ENCODE results near the gene GALNT18. TPM values are rescaled to one million over a fixed set of nuclear protein-coding genes. Genes with fewer than 3 reads are reported as not detected.

Gene GALNT18
- total RNA-seq, 1 donor from 2014 or later, result 38.4 TPM

DNA sequence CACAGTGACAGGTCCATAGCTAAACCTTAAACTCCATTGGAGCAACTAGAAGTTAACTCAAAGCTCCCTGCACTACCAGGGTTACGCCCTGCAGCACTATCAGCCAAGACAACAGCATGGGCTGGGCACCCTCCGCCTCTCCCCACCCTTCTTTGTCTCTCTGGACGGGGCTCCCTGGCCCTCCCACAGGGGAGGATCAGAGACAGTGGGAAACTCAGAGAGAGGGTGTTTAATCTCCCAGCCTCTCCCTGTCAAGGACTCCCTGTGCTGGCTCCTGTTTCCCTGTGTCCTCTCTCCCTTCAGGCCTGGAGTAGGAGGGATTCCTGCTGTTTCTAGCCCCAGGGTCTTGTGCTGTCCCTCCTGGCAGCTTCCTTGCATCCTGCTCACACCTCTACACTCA is 211.9 kb downstream of the GALNT18 start:
- Mint-ChIP-seq H3K9me3 (ENCODE audit: low read depth) (no peaks in the 10 kb centered on the region), H3K36me3 (ENCODE audit: low read depth) (peaks cover 5% of the 10 kb centered on the region), H3K27ac (ENCODE audit: unreplicated experiment) (no peak overlapping the region), H3K4me1 (ENCODE audit: low read depth) (peaks cover 37% of the 10 kb centered on the region), H3K4me3 (ENCODE audit: unreplicated experiment) (no peak overlapping the region), H3K27me3 (ENCODE audit: low read depth) (peaks cover 3% of the 10 kb centered on the region)
- DNase-seq (ENCODE audit: low spot score), result no peak
- TF ChIP-seq, protein P1, sequence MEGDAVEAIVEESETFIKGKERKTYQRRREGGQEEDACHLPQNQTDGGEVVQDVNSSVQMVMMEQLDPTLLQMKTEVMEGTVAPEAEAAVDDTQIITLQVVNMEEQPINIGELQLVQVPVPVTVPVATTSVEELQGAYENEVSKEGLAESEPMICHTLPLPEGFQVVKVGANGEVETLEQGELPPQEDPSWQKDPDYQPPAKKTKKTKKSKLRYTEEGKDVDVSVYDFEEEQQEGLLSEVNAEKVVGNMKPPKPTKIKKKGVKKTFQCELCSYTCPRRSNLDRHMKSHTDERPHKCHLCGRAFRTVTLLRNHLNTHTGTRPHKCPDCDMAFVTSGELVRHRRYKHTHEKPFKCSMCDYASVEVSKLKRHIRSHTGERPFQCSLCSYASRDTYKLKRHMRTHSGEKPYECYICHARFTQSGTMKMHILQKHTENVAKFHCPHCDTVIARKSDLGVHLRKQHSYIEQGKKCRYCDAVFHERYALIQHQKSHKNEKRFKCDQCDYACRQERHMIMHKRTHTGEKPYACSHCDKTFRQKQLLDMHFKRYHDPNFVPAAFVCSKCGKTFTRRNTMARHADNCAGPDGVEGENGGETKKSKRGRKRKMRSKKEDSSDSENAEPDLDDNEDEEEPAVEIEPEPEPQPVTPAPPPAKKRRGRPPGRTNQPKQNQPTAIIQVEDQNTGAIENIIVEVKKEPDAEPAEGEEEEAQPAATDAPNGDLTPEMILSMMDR (IDR thresholded peaks at IDR 0.05), result no peak

DNA sequence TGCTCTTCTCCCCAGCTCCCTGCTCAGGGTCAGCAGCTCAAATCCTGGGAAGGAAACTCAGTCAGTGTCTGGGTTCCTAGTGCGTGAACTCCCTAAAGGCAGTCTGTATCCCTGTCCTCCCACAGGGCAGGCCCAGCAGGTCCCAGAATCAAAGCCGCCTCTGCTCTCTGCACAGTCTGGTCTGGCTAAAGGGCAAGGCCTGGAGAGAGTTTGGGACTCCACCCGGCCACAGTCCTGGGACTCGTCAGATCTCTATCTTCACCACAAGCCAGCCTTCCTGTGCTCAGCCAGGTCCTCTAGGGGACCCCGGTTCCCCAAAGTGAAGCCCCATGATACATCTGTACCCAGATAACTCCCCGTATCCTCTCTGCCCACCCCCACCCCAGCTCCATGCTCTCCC is 212.6 kb downstream of the GALNT18 start:
- DNase-seq (ENCODE audit: low spot score), result no peak
- peaks cover 38% of the 10 kb centered on the region for H3K4me1 Mint-ChIP-seq (ENCODE audit: low read depth)
- no peaks in the 10 kb centered on the region for H3K9me3 Mint-ChIP-seq (ENCODE audit: low read depth)
- peaks cover 7% of the 10 kb centered on the region for H3K27me3 Mint-ChIP-seq (ENCODE audit: low read depth)
- H3K36me3 Mint-ChIP-seq (ENCODE audit: low read depth), result peaks cover 9% of the 10 kb centered on the region
- H3K27ac Mint-ChIP-seq (ENCODE audit: unreplicated experiment), result no peak overlapping the region
- TF ChIP-seq, protein P1 (IDR thresholded peaks at IDR 0.05), result no peak
- no peak overlapping the region for H3K4me3 Mint-ChIP-seq (ENCODE audit: unreplicated experiment)

DNA sequence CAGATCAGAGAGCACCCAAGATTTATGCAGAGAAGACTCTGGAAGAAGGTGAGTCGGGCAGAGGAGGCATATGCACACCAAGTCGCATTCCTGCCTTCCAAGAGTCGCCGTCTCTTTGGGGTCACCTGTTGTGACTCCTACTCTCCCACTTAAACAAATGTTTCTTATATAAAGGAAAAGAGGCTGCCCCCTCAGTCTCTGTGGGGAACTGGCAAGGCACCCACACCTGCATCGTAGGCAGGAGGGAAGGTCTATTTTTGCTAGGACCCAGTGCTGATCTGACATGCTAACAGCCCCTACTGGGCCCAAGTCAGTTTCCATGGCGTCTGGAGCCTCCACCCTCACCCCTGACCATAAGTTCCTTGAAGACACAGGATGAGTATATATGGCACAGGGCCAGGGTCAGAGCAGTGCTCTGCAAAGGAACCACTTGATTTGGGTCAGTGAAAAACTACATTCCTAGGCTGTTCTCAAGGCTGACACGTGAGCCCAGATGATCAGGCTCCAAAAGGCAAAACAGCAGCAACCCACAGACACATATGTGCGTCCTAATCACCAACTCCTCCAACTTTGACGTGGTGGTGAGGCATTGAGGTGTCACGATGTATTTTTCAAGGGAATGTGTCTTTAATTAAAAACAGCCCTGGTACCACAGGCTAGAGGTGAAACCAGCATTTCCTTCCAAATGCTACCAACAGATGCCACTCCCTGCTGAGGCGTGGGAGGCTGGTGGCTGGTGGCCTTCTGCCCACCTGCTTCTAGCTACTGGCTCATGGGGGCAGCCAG is 213.2 kb downstream of the GALNT18 start:
- Mint-ChIP-seq H3K4me1 (ENCODE audit: low read depth) (peaks cover 43% of the 10 kb centered on the region), H3K27me3 (ENCODE audit: low read depth) (peaks cover 7% of the 10 kb centered on the region), H3K9me3 (ENCODE audit: low read depth) (no peaks in the 10 kb centered on the region), H3K4me3 (ENCODE audit: unreplicated experiment) (no peak overlapping the region), H3K36me3 (ENCODE audit: low read depth) (peaks cover 7% of the 10 kb centered on the region), H3K27ac (ENCODE audit: unreplicated experiment) (no peak overlapping the region)
- TF ChIP-seq, protein P1 (IDR thresholded peaks at IDR 0.05), result no peak
- no peak for DNase-seq (ENCODE audit: low spot score)

DNA sequence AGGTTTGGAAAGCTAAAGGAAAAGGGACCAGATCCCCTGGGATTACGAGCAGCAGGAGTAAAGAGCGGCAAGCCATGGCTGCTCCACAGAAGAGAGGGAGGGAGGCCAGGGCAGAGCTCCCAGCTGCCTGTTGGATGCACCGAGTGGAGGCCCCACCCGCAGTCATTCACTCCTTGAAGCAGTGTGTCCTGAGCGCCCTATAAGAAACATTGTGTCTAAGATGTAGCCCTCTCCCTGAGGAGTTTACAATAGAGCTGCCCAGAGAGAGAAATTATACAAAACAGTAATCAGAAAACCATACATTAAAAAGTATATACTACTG is 214.1 kb downstream of the GALNT18 start:
- Mint-ChIP-seq H3K9me3 (ENCODE audit: low read depth) (no peaks in the 10 kb centered on the region), H3K27ac (ENCODE audit: unreplicated experiment) (no peak overlapping the region), H3K4me1 (ENCODE audit: low read depth) (peaks cover 43% of the 10 kb centered on the region), H3K27me3 (ENCODE audit: low read depth) (peaks cover 9% of the 10 kb centered on the region), H3K36me3 (ENCODE audit: low read depth) (peaks cover 7% of the 10 kb centered on the region), H3K4me3 (ENCODE audit: unreplicated experiment) (no peak overlapping the region)
- DNase-seq (ENCODE audit: low spot score), result no peak
- TF ChIP-seq, protein P1 (IDR thresholded peaks at IDR 0.05), result peak; percentile 5

DNA sequence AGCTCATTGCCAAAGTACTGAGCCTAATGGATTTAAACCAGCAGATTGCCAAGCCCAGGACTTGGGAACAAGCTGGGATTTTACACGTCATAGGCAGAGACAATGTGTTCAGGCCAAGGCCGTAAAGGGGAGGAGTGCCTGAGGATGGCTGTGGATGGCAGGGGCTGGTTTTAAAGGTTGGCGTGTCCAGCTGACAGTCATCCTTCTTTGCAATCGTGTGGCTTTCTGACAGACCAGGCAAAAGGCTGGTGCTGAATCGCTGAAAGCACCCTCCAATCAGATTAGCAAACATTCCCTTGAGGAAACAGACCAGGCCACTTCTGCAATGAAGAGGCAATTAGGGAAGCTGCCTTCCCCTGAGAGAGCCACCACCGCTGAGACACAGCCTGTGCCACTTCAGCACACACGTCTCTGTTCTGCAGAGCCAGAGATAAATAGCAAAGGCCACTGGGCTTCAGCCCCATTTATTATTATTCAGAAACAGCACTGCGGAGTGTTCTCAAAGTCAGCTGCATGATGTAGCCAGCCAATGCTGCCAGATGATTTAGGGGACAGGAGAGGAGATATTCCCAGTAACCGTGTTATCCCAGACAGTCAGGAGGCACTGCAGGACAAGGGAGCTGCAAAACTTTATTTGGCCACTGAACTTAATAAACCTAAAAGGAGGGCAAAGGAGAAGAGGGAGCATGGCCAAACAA is 214.6 kb downstream of the GALNT18 start:
- TF ChIP-seq, protein P1 (IDR thresholded peaks at IDR 0.05), result peak; percentile 35
- DNase-seq (ENCODE audit: low spot score), result no peak
- H3K9me3 Mint-ChIP-seq (ENCODE audit: low read depth), result no peaks in the 10 kb centered on the region
- no peak overlapping the region for H3K4me3 Mint-ChIP-seq (ENCODE audit: unreplicated experiment)
- peaks cover 7% of the 10 kb centered on the region for H3K36me3 Mint-ChIP-seq (ENCODE audit: low read depth)
- no peak overlapping the region for H3K27ac Mint-ChIP-seq (ENCODE audit: unreplicated experiment)
- H3K4me1 Mint-ChIP-seq (ENCODE audit: low read depth), result peaks cover 47% of the 10 kb centered on the region
- H3K27me3 Mint-ChIP-seq (ENCODE audit: low read depth), result peaks cover 9% of the 10 kb centered on the region
